PC-9 (cell line): Measurements from ENCODE around the gene ELK3. TPM values are rescaled to one million over a fixed set of nuclear protein-coding genes. Genes with fewer than 3 reads are reported as not detected.
A peak's percentile ranks its signal among the peaks of the same experiment; 100 is the strongest.

ENCODE experiments used
- Bru-seq: library from RNA; stranded (reverse); fragments of 400-500 nt; gene quantifications from one replicate; lab custom pipeline; 2021; lab: Mats Ljungman, UMichigan
- BruChase-seq, 2 experiments: library from RNA; stranded (reverse); fragments of 400-500 nt; gene quantifications; one replicate each; lab custom pipeline; 2021; lab: Mats Ljungman, UMichigan
- BruUV-seq: library from RNA; stranded (reverse); fragments of 400-500 nt; replicated peaks from 2 replicates; lab custom pipeline; 2021; lab: Mats Ljungman, UMichigan
- CTCF ChIA-PET: fragments of 300-600 bp; sonication (Branson Sonifier 250); formaldehyde crosslinking; loops from one replicate; lab custom pipeline; 2022; ENCODE audit warnings: antibody characterized with exemption; lab: Charles Lee
- POLR2A ChIA-PET: fragments of 300-600 bp; sonication (Branson Sonifier 250); formaldehyde crosslinking; loops from one replicate; lab custom pipeline; 2022; ENCODE audit warnings: antibody characterized with exemption; ENCODE audit not compliant: unreplicated experiment; lab: Charles Lee
- DNase-seq, 2 experiments: peaks; one replicate each; pipeline versions ENCODE4 v3.0.0 to v3.0.0-alpha.2; 2015 to 2022; ENCODE audit warnings: mixed read lengths in 1 of 2
- H2AFZ ChIP-seq: fragments of 200-600 bp; sonication (generic); 2 replicates; pipeline ENCODE4 v1.8.1; 2017; ENCODE audit warnings: antibody characterized with exemption
- H3F3A ChIP-seq: fragments of 200-600 bp; sonication (generic); 2 replicates; pipeline ENCODE4 v1.8.1; 2017; ENCODE audit warnings: antibody characterized with exemption, mild to moderate bottlenecking, low read depth; ENCODE audit not compliant: insufficient read depth
- H3K27ac ChIP-seq: fragments of 200-600 bp; sonication (generic); 2 replicates; pipeline ENCODE4 v1.6.1; 2016; ENCODE audit warnings: mixed run types
- H3K27me3 ChIP-seq: fragments of 200-600 bp; sonication (generic); 2 replicates; pipeline ENCODE4 v1.6.1; 2016; ENCODE audit warnings: low read depth, mixed run types; ENCODE audit not compliant: insufficient read depth
- H3K36me3 ChIP-seq: fragments of 200-600 bp; sonication (generic); 2 replicates; pipeline ENCODE4 v1.6.1; 2016; ENCODE audit warnings: low read depth, mixed run types
- H3K4me1 ChIP-seq: fragments of 200-600 bp; sonication (generic); replicated peaks from 2 replicates; pipeline ENCODE4 v1.6.1; 2016; ENCODE audit warnings: mixed run types; ENCODE audit not compliant: insufficient read depth
- H3K4me2 ChIP-seq: fragments of 200-600 bp; sonication (generic); 2 replicates; pipeline ENCODE4 v1.6.1; 2017; ENCODE audit warnings: mixed run types
- H3K4me3 ChIP-seq: fragments of 200-600 bp; sonication (generic); 2 replicates; pipeline ENCODE4 v1.6.1; 2016; ENCODE audit warnings: mixed run types
- H3K79me2 ChIP-seq: fragments of 200-600 bp; sonication (generic); 2 replicates; pipeline ENCODE4 v1.6.1; 2017; ENCODE audit warnings: low read depth, mixed run types
- H3K9me2 ChIP-seq: fragments of 200-600 bp; sonication (generic); 2 replicates; pipeline ENCODE4 v1.8.1; 2017; ENCODE audit warnings: mild to moderate bottlenecking; ENCODE audit not compliant: insufficient read depth
- H3K9me3 ChIP-seq: fragments of 200-600 bp; sonication (generic); 2 replicates; pipeline ENCODE4 v1.8.1; 2016; ENCODE audit warnings: low read depth; ENCODE audit not compliant: insufficient read depth
- H4K20me1 ChIP-seq: fragments of 200-600 bp; sonication (generic); 2 replicates; pipeline ENCODE4 v1.8.1; 2017; ENCODE audit not compliant: insufficient read depth
- EZH2 ChIP-seq: fragments of 200-600 bp; sonication (generic); IDR thresholded peaks from 2 replicates; pipeline ENCODE4 v1.8.0; 2017; ENCODE audit warnings: antibody characterized with exemption, low read depth
- intact Hi-C: fragments of 100-400 bp; cut with micrococcal nuclease; formaldehyde crosslinking; loops from one replicate; pipeline ENCODE4 v1.10.0; 2022; ENCODE audit not compliant: unreplicated experiment
- long read RNA-seq: library from polyadenylated mRNA; stranded (forward); transcript quantifications from one replicate; pipeline ENCODE4 v2.0.0, GENCODE V29; 2022
- total RNA-seq: library from RNA; stranded (reverse); gene quantifications from 2 replicates; pipeline ENCODE4 v1.2.3, GENCODE V29; 2021
- TF ChIP-seq, protein P1 (sequence below): fragments of 200-600 bp; sonication (generic); conservative IDR thresholded peaks from 2 replicates; pipeline ENCODE4 v1.6.1; 2017; ENCODE audit warnings: mixed run types, antibody characterized with exemption, mild to moderate bottlenecking, moderate library complexity

Gene ELK3
- 48.0 and 52.3 TPM in 2 replicates for total RNA-seq
- Bru-seq, nascent RNA = percentile 91 among the genes with signal in this experiment
- percentile 82 among the genes with signal in this experiment for BruChase-seq, experiment 1, labeled RNA remaining after a 2-hour chase
- BruChase-seq, experiment 2, labeled RNA remaining after a 6-hour chase = percentile 82 among the genes with signal in this experiment
- long read RNA-seq, full-length matches to known transcripts = 73 of 100 reads
- long read RNA-seq, partial matches to known transcripts = 18 of 100 reads
- long read RNA-seq, other reads (novel, unspliced or antisense) = 9 of 100 reads

- peak within 1 kb of the TSS; percentile 96 for H2AFZ ChIP-seq
- intact Hi-C loops = loop anchor here (10.0 kb wide), 1 partner anchor 389 kb away; no protein-coding TSS in a partner anchor
- H3K36me3 ChIP-seq = peaks cover 6% of the 10 kb centered on the region; the same call in 1 of the 2 replicates
- POLR2A ChIA-PET = no interaction called here
- peak within 1 kb of the TSS; percentile 99 for H3K4me2 ChIP-seq
- CTCF ChIA-PET = no interaction called here
- H3K4me1 ChIP-seq = peaks cover 28% of the 10 kb centered on the region
- no peaks in the 10 kb centered on the region for H3K9me3 ChIP-seq
- TF ChIP-seq, protein P1, sequence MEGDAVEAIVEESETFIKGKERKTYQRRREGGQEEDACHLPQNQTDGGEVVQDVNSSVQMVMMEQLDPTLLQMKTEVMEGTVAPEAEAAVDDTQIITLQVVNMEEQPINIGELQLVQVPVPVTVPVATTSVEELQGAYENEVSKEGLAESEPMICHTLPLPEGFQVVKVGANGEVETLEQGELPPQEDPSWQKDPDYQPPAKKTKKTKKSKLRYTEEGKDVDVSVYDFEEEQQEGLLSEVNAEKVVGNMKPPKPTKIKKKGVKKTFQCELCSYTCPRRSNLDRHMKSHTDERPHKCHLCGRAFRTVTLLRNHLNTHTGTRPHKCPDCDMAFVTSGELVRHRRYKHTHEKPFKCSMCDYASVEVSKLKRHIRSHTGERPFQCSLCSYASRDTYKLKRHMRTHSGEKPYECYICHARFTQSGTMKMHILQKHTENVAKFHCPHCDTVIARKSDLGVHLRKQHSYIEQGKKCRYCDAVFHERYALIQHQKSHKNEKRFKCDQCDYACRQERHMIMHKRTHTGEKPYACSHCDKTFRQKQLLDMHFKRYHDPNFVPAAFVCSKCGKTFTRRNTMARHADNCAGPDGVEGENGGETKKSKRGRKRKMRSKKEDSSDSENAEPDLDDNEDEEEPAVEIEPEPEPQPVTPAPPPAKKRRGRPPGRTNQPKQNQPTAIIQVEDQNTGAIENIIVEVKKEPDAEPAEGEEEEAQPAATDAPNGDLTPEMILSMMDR = no peak
- TF ChIP-seq EZH2 = no peak
- peak within 1 kb of the TSS; percentile 99 for H3K27ac ChIP-seq
- no peaks in the 10 kb centered on the region for H3K27me3 ChIP-seq
- no peaks in the 10 kb centered on the region for H4K20me1 ChIP-seq
- peaks cover 56% of the 10 kb centered on the region for H3F3A ChIP-seq
- DNase-seq = peak; percentile 66 to 69
- peaks cover 46% of the 10 kb centered on the region for H3K79me2 ChIP-seq
- no TSS peak for BruUV-seq
- peak within 1 kb of the TSS; percentile 100 for H3K4me3 ChIP-seq
- H3K9me2 ChIP-seq = no peaks in the 10 kb centered on the region
These were observed at the start of gene ELK3 for GRCh38 chr12:96193725-96194575. TSS of gene ELK3 (plus strand) at chr12:96194375.

- Histone ChIP-seq H3K4me1 (no peaks in the 10 kb centered on the region), H3F3A (no peaks in the 10 kb centered on the region), H3K27me3 (no peaks in the 10 kb centered on the region), H3K36me3 (no peaks in the 10 kb centered on the region), H3K79me2 (no peaks in the 10 kb centered on the region), H4K20me1 (no peaks in the 10 kb centered on the region), H3K27ac (no peak overlapping the region), H3K9me3 (no peaks in the 10 kb centered on the region), H2AFZ (no peak overlapping the region), H3K4me2 (no peak overlapping the region), H3K9me2 (no peaks in the 10 kb centered on the region), H3K4me3 (no peak overlapping the region)
- POLR2A ChIA-PET = no interaction called here
- BruUV-seq = no TSS peak
- CTCF ChIA-PET = no interaction called here
- TF ChIP-seq, protein P1 = no peak
- TF ChIP-seq EZH2 = no peak
- intact Hi-C loops = no loop called here
- DNase-seq = no peak
These were observed 47.4 kb upstream of the ELK3 start for GRCh38 chr12:96146747-96147146.

- no peaks in the 10 kb centered on the region for H3F3A ChIP-seq
- no peaks in the 10 kb centered on the region for H3K27me3 ChIP-seq
- no peak for DNase-seq
- intact Hi-C loops = no loop called here
- TF ChIP-seq, protein P1 = no peak
- TF ChIP-seq EZH2 = no peak
- no peaks in the 10 kb centered on the region for H3K9me2 ChIP-seq
- no peak overlapping the region for H2AFZ ChIP-seq
- ChIA-PET POLR2A (no interaction called here), CTCF (no interaction called here)
- H3K4me3 ChIP-seq = no peak overlapping the region
- no peak overlapping the region for H3K27ac ChIP-seq
- no peaks in the 10 kb centered on the region for H3K36me3 ChIP-seq
- H3K79me2 ChIP-seq = no peaks in the 10 kb centered on the region
- no peaks in the 10 kb centered on the region for H3K9me3 ChIP-seq
- H3K4me1 ChIP-seq = no peaks in the 10 kb centered on the region
- no TSS peak for BruUV-seq
- H4K20me1 ChIP-seq = no peaks in the 10 kb centered on the region
- no peak overlapping the region for H3K4me2 ChIP-seq
These were observed 43.7 kb upstream of the ELK3 start for GRCh38 chr12:96150442-96150841.
